Heart left ventricle (tissue), 13 donors: ENCODE results near the gene PDE1A.

Experiments used
- POLR2A ChIP-seq, 2 donors: fragments of 450-650 bp; IDR thresholded peaks; one replicate each; pipeline ENCODE4 v1.6.1; 2017; ENCODE audit warnings: antibody characterized with exemption in 2 of 2, mild to moderate bottlenecking in 2 of 2, moderate library complexity in 2 of 2
- TF ChIP-seq, protein P1 (sequence below), 12 donors: fragments of 200-600 bp; sonication (generic) in 4 of 12; IDR thresholded peaks; one replicate each; pipeline versions ENCODE4 v1.5.0 to v1.8.0; 2018 to 2022; ENCODE audit warnings: antibody characterized with exemption in 12 of 12, mild to moderate bottlenecking in 5 of 12
- donor health status: ischemic (EF 13 %, LVEDD 7.1; RV severe dilation, severe dysfunction).
- donor health status: DM: no; HTN: yes; CAD: no.
- donor health status: DM: no; HTN: no; CAD: no.
- donor health status: ischemic (EF 25% LVEDD 6.9; RV normal size, moderate dysfunction).
- donor health status: ischemic (EF 25% LVEDD 5.7; RV mildly dilated, moderate dysfunction).
- donor health status: ischemic (EF 35%, LVEDD 5.7; RV mildly dilated, moderate dysfunction).
- donor health status: nonischemic (EF 11% LVEDD 7.7; RV severe dilation, severe dysfunction).
- donor health status: DM: yes; HTN: yes; CAD: no.
- donor health status: PGD.
- donor health status: ischemic (EF 29% LVEDD 5.4; RV normal size, mild dysfunction).
- donor health status: nonischemic (EF 23%, LVEDD 6.1; RV moderate dilation, normal function).

DNA sequence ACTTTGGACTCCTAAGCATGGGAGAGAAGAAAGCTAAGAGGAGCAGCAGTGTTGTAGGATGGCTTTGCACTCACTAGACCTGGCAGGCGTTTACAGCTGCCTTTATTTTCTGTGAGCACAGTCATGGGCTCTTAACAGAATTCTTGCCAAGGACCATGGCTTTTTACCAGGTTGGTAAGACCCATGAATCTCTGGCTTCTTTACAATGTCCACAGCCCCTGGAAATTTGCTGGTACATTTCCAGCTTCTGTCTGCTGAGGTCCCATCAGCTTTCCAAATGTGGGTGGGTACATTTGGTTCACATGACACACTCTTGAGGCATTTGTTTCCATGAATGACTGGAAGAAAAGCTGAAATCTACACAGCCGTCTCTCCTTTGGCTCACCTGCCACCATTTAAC lies 278.5 kb downstream of the PDE1A start:
- TF ChIP-seq, protein P1, sequence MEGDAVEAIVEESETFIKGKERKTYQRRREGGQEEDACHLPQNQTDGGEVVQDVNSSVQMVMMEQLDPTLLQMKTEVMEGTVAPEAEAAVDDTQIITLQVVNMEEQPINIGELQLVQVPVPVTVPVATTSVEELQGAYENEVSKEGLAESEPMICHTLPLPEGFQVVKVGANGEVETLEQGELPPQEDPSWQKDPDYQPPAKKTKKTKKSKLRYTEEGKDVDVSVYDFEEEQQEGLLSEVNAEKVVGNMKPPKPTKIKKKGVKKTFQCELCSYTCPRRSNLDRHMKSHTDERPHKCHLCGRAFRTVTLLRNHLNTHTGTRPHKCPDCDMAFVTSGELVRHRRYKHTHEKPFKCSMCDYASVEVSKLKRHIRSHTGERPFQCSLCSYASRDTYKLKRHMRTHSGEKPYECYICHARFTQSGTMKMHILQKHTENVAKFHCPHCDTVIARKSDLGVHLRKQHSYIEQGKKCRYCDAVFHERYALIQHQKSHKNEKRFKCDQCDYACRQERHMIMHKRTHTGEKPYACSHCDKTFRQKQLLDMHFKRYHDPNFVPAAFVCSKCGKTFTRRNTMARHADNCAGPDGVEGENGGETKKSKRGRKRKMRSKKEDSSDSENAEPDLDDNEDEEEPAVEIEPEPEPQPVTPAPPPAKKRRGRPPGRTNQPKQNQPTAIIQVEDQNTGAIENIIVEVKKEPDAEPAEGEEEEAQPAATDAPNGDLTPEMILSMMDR (IDR thresholded peaks at IDR 0.05): no peak
- TF ChIP-seq POLR2A (IDR thresholded peaks at IDR 0.05): no peak
